ENCODE measurements around the gene CAMK1. TPM values are rescaled to one million over a fixed set of nuclear protein-coding genes. Genes with fewer than 3 reads are reported as not detected.

The CAMK1 gene
- total RNA-seq, 1 experiment from 2014 or later = 4.9 TPM

GRCh38 chr3:9742560-9742959 lies 27.2 kb downstream of the CAMK1 start:
- DNase-seq (ENCODE audit: low spot score) = no peak

GRCh38 chr3:9739181-9739580 lies 30.6 kb downstream of the CAMK1 start:
- no peak for DNase-seq (ENCODE audit: low spot score)

GRCh38 chr3:9736831-9737230 lies 32.9 kb downstream of the CAMK1 start:
- DNase-seq (ENCODE audit: low spot score) = no peak

- DNase-seq (ENCODE audit: low spot score) = no peak
Measured at GRCh38 chr3:9732740-9733115, 37.0 kb downstream of the CAMK1 start.

GRCh38 chr3:9732080-9732739 lies 37.5 kb downstream of the CAMK1 start:
- no peak for DNase-seq (ENCODE audit: low spot score)

- peak; percentile 97 for DNase-seq (ENCODE audit: low spot score)
Measured at GRCh38 chr3:9731206-9732079, 38.3 kb downstream of the CAMK1 start, which contains the start of gene BRPF1. BRPF1 (plus strand) TSS chr3:9731735; CDS start chr3:9734141, 2,406 bp downstream.

GRCh38 chr3:9730657-9731205 lies 39.0 kb downstream of the CAMK1 start:
- no peak for DNase-seq (ENCODE audit: low spot score)

GRCh38 chr3:9729419-9729818 lies 40.3 kb downstream of the CAMK1 start:
- no peak for DNase-seq (ENCODE audit: low spot score)

- DNase-seq (ENCODE audit: low spot score) = no peak
Measured at GRCh38 chr3:9727743-9728142, 42.0 kb downstream of the CAMK1 start.

GRCh38 chr3:9727041-9727595 lies 42.6 kb downstream of the CAMK1 start:
- no peak for DNase-seq (ENCODE audit: low spot score)

GRCh38 chr3:9725775-9726515 lies 43.8 kb downstream of the CAMK1 start:
- no peak for DNase-seq (ENCODE audit: low spot score)

- no peak for DNase-seq (ENCODE audit: low spot score)
Measured at GRCh38 chr3:9721700-9722060, 48.1 kb downstream of the CAMK1 start.

- no peak for DNase-seq (ENCODE audit: low spot score)
Measured at GRCh38 chr3:9721015-9721699, 48.6 kb downstream of the CAMK1 start.

GRCh38 chr3:9718118-9718517 lies 51.6 kb downstream of the CAMK1 start:
- DNase-seq (ENCODE audit: low spot score) = no peak

GRCh38 chr3:9717563-9717962 lies 52.2 kb downstream of the CAMK1 start:
- DNase-seq (ENCODE audit: low spot score) = no peak

- DNase-seq (ENCODE audit: low spot score) = no peak
Measured at GRCh38 chr3:9716801-9717555, 52.8 kb downstream of the CAMK1 start.

GRCh38 chr3:9715764-9716437 lies 53.8 kb downstream of the CAMK1 start:
- peak; percentile 87 for DNase-seq (ENCODE audit: low spot score)

- DNase-seq (ENCODE audit: low spot score) = no peak
Measured at GRCh38 chr3:9715136-9715535, 54.6 kb downstream of the CAMK1 start.

- DNase-seq (ENCODE audit: low spot score) = no peak
Measured at GRCh38 chr3:9713142-9713541, 56.6 kb downstream of the CAMK1 start.

GRCh38 chr3:9712415-9712814 lies 57.3 kb downstream of the CAMK1 start:
- no peak for DNase-seq (ENCODE audit: low spot score)
